Neutrophil (primary cell): Measurements from ENCODE around the gene QSOX2.

Source experiments
- H3K27ac ChIP-seq: fragments of 200-600 bp; sonication (generic); 2 replicates; pipeline ENCODE4 v1.5.1; 2016; ENCODE audit warnings: mild to moderate bottlenecking, moderate library complexity
- H3K27me3 ChIP-seq: fragments of 200-600 bp; sonication (generic); 2 replicates; pipeline ENCODE4 v1.6.0; 2016; ENCODE audit warnings: mild to moderate bottlenecking
- H3K36me3 ChIP-seq: fragments of 200-600 bp; sonication (generic); 2 replicates; pipeline ENCODE4 v1.5.1; 2017
- H3K4me1 ChIP-seq, 2 experiments: fragments of 200-600 bp in 1 of 2; sonication (generic) in 1 of 2; 1 replicate in 1 of 2; 2 replicates in 1 of 2; pipeline versions ENCODE4 v1.5.1 to v1.6.1; 2013 to 2016; ENCODE audit warnings: low read depth in 1 of 2, low read length in 1 of 2, mild to moderate bottlenecking in 1 of 2, moderate library complexity in 1 of 2; ENCODE audit not compliant: control insufficient read depth in 1 of 2, insufficient read depth in 1 of 2
- H3K4me3 ChIP-seq, 2 experiments: fragments of 200-600 bp in 1 of 2; sonication (generic) in 1 of 2; 1 replicate in 1 of 2; 2 replicates in 1 of 2; pipeline ENCODE4 v1.5.1; 2013 to 2016; ENCODE audit warnings: low read depth in 1 of 2, low read length in 1 of 2, mild to moderate bottlenecking in 1 of 2, moderate library complexity in 1 of 2
- H3K9me3 ChIP-seq: fragments of 200-600 bp; sonication (generic); 2 replicates; pipeline ENCODE4 v1.5.1; 2016
- TF ChIP-seq, protein P1 (sequence below): fragments of 200-600 bp; sonication (generic); IDR thresholded peaks from 2 replicates; pipeline ENCODE4 v1.5.1; 2016; ENCODE audit warnings: antibody characterized with exemption

QSOX2 gene

DNA sequence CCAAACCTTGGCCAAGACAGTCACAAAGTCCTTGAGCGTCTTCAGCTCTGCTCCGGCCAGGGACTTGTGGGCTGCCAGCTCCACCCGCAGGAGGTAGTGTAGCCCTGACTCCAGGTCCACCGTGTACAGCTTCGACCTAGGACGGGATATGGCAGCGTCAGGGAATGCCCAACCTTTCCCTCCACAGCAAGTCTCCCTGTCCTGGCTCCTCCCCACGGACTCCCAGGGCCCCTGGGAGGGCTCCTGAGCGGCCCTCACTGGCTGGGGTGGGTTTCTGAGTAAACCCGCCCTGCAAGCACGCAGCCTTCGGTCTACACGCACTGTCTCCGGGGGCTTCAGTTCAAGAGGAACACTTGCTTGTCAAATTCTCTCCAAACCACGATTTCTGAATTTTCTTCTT lies 26.9 kb downstream of the QSOX2 start:
- TF ChIP-seq, protein P1, sequence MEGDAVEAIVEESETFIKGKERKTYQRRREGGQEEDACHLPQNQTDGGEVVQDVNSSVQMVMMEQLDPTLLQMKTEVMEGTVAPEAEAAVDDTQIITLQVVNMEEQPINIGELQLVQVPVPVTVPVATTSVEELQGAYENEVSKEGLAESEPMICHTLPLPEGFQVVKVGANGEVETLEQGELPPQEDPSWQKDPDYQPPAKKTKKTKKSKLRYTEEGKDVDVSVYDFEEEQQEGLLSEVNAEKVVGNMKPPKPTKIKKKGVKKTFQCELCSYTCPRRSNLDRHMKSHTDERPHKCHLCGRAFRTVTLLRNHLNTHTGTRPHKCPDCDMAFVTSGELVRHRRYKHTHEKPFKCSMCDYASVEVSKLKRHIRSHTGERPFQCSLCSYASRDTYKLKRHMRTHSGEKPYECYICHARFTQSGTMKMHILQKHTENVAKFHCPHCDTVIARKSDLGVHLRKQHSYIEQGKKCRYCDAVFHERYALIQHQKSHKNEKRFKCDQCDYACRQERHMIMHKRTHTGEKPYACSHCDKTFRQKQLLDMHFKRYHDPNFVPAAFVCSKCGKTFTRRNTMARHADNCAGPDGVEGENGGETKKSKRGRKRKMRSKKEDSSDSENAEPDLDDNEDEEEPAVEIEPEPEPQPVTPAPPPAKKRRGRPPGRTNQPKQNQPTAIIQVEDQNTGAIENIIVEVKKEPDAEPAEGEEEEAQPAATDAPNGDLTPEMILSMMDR = no peak
- no peaks in the 10 kb centered on the region for H3K27me3 ChIP-seq
- H3K9me3 ChIP-seq = no peaks in the 10 kb centered on the region
- no peaks in the 10 kb centered on the region for H3K4me1 ChIP-seq
- H3K36me3 ChIP-seq = peaks cover 59% of the 10 kb centered on the region
- H3K4me3 ChIP-seq = no peak overlapping the region
- no peak overlapping the region for H3K27ac ChIP-seq

DNA sequence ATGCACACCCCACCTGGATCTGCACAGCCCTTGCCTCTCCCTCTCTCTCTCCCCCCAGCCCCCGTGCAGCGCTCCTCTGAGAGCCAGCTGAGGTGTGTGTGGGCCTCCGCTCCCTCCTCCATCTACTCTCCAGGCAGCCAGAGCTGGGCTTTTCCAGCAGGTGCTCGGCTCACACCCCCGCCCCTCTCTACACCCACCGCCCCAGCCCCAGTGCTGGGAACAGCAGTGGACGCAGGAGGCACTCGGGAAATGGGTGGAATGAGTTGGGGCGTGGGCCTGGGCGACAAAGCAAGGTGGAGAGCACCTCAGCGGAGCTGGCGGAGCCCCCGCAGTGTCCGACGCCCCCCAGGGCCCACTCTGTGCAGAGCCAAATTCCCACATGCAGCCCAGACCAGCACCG lies 27.3 kb downstream of the QSOX2 start:
- H3K4me3 ChIP-seq = no peak overlapping the region
- H3K9me3 ChIP-seq = no peaks in the 10 kb centered on the region
- H3K4me1 ChIP-seq = no peaks in the 10 kb centered on the region
- peaks cover 56% of the 10 kb centered on the region for H3K36me3 ChIP-seq
- no peaks in the 10 kb centered on the region for H3K27me3 ChIP-seq
- no peak overlapping the region for H3K27ac ChIP-seq
- TF ChIP-seq, protein P1 = no peak

DNA sequence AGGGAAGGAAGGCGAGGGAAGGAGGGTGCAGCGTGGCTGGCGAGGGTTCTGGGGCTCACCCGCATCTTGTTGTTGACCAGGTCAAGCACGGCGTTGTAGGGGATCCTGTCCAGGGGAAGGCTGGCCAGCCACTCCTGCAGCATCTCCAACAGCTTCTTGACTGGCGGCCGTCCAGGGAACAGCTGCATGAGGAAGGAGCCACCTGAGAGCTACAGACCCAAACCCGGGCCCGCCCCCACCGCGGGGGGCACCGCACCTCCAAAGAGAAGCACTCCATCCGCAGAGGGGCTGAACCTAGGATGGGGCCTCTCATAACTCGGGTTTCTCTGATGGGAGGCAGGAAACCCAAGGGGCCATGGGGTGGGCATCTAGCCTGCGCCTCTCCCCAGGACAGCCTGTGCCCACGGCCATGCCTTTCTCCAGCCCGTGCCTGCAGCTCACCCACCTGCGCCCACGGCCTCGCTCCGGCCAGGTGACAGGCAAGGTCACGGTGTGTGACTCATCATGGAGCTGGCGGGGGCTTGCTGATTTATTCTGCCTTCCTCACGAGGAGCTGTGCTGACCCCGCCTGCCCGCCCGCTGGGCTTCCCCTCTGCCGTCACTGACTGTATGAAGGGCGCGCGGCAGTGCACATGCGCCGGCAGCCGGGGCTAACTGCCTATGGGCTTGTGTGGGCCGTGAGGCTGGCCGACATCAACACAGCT lies 28.9 kb downstream of the QSOX2 start:
- H3K36me3 ChIP-seq = peaks cover 52% of the 10 kb centered on the region
- TF ChIP-seq, protein P1 = no peak

GRCh38 chr9:136213733-136214132 lies 31.9 kb downstream of the QSOX2 start:
- Histone ChIP-seq H3K4me1 (no peaks in the 10 kb centered on the region), H3K27ac (no peak overlapping the region), H3K9me3 (no peaks in the 10 kb centered on the region), H3K27me3 (no peaks in the 10 kb centered on the region), H3K36me3 (peaks cover 60% of the 10 kb centered on the region), H3K4me3 (no peak overlapping the region)
- TF ChIP-seq, protein P1 = no peak

More for the DNA sequence above, 28.9 kb downstream of the QSOX2 start:
- Histone ChIP-seq H3K27me3 (no peaks in the 10 kb centered on the region), H3K4me3 (no peak overlapping the region), H3K27ac (no peak overlapping the region), H3K9me3 (no peaks in the 10 kb centered on the region), H3K4me1 (no peaks in the 10 kb centered on the region)

- Histone ChIP-seq H3K36me3 (peaks cover 52% of the 10 kb centered on the region), H3K9me3 (no peaks in the 10 kb centered on the region), H3K4me1 (no peaks in the 10 kb centered on the region), H3K4me3 (no peak overlapping the region), H3K27ac (no peak overlapping the region), H3K27me3 (no peaks in the 10 kb centered on the region)
- TF ChIP-seq, protein P1 = no peak
Measured at GRCh38 chr9:136212345-136212950, 33.2 kb downstream of the QSOX2 start.
